ENCODE results near the gene ILK.

The ILK gene

DNA sequence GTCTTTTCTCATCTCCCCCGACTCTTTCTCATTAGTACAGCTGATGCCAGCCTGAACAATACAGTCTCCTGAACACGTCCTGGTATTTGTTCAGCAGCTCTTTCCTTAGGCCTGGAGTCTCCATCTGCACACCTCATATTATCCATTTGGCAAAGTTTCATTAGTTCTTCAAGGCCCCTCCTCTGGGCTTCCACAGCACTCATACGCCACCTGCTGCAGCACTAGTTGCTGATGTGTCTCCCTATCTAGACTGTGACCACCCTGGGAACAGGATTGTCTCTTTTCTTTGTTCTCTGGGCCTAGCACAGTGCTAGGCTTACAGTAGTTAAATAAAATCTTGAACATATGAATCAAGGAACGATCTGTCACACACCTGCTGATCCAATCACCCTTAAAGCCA, 34.9 kb downstream of the ILK start:
- no peak for DNase-seq

- no peak for DNase-seq
Measured at GRCh38 chr11:6640036-6640984, 36.7 kb downstream of the ILK start.

GRCh38 chr11:6640985-6641701, 37.6 kb downstream of the ILK start:
- DNase-seq, result no peak

GRCh38 chr11:6642957-6643356, 39.4 kb downstream of the ILK start:
- DNase-seq, result no peak

DNA sequence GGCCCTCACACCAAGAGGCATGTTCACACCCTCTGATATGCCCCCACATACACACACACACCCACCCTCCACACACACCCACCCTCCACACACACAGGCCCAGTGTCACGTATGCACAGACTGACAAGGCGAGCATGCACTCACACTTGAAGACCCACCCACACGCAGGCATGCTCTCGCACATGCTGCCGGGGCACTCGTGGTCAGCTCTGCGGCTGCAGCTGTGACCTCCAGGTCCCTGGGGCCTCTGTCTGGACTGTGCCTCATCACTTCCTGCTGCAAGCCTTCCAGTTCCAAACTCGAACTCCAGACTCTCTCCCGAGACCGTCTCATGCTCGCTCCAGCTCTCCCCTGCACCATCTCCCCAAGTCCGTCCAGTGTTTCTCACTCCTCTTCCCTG, 42.5 kb downstream of the ILK start:
- DNase-seq, result no peak

- DNase-seq, result no peak
Measured at GRCh38 chr11:6646576-6646917, 43.0 kb downstream of the ILK start.

DNA sequence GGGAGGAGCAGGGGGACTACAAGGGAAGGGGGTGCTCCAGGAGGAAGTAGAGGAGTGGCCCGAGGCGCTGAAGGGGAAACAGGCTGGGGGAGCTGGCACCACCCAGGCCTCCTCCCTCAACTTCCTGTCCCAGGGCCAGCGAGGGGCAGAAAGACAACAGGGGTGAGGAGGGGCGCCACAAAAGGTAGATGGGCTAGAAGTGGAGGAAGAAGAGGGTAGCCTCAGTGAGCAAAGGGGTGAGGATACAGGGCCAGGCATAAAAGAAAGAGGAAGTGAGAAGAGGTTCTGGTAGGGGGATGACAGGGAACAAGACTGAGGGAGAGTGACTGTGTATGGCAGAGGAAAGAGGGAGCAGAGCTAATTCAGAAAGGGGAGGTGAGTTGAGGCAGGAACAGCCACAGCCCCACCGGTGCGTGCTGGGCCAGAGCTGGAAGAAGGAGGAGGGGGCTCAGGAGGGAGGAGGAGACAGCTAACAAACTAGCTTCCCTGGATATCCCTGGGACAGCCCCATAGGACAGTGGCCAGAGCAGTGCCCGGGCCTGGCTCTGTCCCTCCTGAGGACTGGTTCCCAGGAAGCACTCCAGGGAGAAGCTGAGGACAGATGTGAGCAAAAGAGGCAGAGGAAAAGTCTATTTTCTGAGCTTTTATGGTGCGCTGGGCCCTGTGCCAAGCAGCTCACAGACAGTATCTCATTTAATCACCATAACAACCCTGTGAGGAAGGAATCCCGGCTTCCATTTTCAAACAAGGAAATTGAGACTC, 43.5 kb downstream of the ILK start:
- no peak for DNase-seq

DNA sequence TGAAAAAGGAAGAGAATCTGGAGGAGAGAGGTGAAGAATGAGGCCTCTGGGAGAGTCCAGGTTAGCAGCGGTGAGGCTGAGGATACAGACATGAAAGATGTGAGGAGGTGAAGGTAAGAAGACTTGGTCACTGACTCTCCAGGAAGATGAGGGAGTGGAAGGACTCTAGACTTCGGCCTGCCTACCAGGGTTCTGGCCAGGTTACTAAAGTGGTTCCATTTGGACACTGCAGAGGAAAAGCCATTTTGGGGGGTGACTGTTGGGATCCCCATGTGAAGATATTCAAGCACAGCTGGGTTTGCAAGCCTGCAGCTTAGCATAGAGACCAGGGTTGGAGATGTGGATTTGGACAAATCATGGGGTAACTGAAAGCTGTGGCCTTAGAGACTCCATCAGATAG, 44.3 kb downstream of the ILK start:
- no peak for DNase-seq

- DNase-seq, result no peak
Measured at GRCh38 chr11:6648501-6648900, 44.9 kb downstream of the ILK start.

GRCh38 chr11:6650104-6650503, 46.5 kb downstream of the ILK start:
- no peak for DNase-seq

- no peak for DNase-seq
Measured at GRCh38 chr11:6650980-6651379, 47.4 kb downstream of the ILK start.

- no peak for DNase-seq
Measured at GRCh38 chr11:6652182-6652581, 48.6 kb downstream of the ILK start.

GRCh38 chr11:6653097-6653496, 49.5 kb downstream of the ILK start:
- DNase-seq, result no peak

- no peak for DNase-seq
Measured at GRCh38 chr11:6653656-6654055, 50.1 kb downstream of the ILK start.

DNA sequence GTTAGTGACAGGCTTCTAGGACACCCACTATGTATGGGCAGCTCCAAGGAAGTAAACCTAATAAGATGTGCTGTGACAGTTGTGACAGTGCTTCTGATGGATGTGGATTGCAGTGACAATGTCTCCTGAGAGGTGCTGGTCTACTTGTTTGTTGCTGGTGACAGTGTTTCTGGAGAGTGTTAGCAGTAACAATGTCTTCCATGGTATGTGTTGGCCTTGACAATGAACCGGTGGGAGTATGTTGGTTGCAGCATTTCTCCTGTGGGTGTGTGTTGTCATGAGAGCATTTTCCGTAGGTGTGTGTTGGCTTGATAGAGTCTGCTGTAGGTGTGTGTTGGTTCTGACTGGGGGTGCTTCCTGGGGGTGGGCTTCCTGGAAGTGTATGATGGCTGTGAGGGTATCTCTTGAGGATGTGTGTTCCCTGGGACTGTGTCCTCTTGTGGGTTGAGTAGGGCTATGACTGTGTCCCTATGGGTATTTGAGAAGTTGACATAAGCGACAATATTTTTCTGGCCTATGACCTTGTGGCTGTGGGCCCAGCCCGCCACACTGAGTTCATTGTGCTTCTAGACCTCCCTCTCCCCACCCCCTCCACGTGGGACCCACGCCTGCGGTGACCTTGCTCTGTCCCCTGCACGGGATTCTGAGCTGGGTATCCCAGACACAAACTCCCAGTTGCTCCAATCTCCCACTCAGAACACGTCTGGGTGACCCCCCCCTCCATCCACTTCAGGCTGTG, 50.9 kb downstream of the ILK start:
- DNase-seq, result no peak

GRCh38 chr11:6655020-6655789, 51.6 kb downstream of the ILK start:
- DNase-seq, result no peak

- DNase-seq, result no peak
Measured at GRCh38 chr11:6655790-6656583, 52.4 kb downstream of the ILK start, which contains the start of gene DCHS1. DCHS1 (minus strand) TSS chr11:6655809; CDS start chr11:6641613, 14,196 bp downstream.

- DNase-seq, result no peak
Measured at GRCh38 chr11:6656584-6656915, 53.0 kb downstream of the ILK start.

DNA sequence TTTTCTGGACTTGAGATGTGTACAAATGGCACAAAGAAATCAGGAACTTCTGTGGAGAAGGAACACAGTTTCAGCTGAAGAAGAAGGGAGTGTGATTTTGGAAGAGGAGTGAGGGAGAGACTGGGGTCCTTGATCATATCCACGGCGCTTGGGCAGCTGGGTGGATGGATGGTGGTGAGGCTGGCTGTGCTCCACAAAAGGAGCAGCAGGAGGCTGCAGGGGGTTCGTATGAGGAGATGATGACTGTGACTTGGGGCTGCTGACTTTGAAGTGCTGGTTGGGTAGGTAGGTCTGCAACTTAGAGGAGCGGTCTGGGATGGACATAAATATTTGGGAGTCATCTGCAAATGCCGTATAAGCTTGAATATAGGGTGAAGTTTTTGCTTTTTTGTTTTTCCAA, 53.4 kb downstream of the ILK start:
- DNase-seq, result no peak

DNA sequence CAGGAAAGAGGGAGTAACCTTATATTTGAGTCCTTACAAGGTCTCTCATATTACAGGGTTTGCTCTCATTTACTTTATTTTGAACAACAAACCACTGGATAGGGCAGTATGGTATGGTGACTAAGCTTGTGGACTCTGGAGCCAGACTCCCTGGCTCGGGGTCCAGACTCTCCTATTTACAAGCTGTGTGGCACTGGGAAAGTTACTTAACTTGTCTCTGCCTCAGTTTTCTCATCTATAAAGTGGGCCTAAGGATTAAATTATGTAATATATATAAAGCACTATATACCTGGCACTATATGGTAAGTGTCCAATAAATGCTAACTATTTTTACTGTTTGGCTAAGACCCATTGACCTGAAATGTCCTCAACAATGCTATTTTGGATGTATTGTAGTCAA, 53.8 kb downstream of the ILK start:
- no peak for DNase-seq

DNA sequence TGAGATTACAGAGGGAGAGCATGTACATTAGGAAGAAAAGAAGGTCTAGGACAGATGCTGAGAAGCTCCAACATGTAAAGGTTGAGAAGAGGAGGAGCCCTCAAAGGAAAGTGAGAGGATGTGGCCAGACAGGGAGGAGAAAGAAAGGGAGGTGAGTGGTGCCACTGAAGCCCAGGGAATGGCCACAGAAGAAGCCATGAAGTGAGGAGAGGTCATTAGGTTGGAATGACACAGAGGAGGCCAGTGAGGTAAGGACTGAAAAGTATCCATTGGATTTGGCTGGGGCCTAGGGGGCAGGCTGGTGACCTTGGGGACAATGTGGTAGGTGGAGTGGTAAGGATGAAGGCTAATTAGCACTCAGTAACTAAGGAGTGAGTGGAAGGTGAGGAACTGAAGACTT, 55.1 kb downstream of the ILK start:
- DNase-seq, result no peak

All from NCI-H748 treated with DMSO at 0.1 percent for 48 hours (cell line).